Femur (tissue), 1 donor: ENCODE results near the gene FAM3A.
"Not testable (repeated sequence)": the region's sequence is repeated elsewhere in the genome, so short reads cannot be mapped to it uniquely, and the experiment has no call there.

Experiments
- DNase-seq: peaks from one replicate; pipeline ENCODE4 v3.0.0-alpha.2; 2017

The FAM3A gene, protein sequence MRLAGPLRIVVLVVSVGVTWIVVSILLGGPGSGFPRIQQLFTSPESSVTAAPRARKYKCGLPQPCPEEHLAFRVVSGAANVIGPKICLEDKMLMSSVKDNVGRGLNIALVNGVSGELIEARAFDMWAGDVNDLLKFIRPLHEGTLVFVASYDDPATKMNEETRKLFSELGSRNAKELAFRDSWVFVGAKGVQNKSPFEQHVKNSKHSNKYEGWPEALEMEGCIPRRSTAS

DNA sequence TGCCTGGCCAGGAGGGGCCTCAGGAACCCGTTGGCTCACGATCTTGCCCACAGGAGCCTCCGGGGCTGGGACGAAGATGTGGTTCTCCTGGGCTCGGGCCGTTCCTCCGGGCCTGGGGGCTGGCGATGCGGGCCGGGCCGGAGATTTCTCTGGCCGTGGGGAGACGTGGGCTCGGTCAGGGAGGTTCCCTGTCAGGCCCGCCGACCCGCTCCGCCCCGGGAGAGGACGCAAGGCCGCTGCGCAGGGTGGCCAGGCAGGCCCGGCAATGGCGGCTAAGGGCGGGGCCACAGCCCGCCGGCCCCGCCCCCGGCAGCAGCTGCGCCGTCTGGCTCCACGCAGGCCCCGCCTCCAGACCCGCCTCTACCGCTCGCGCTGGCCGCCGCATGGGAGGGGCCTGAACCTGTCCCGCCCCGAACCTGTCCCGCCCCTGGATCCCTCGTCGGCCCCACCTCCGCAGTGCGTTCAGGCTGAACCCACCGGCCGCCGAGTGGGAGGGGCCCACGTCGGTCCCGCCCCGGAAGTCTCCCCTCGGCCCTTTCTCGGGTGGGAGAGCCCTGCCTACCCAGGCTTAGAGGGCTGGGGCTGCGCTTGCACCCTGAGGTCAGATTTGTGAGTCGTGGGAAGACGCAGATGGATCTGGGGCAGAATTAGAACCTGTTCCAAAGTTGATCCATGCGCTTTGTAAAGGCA lies at the start of gene FAM3A:
Gene FAM3A (minus strand): TSS at position 267 of the 690 bp plus-strand sequence. CDS start 460 bp downstream, outside the sequence.
- peak; percentile 97 for DNase-seq

DNA sequence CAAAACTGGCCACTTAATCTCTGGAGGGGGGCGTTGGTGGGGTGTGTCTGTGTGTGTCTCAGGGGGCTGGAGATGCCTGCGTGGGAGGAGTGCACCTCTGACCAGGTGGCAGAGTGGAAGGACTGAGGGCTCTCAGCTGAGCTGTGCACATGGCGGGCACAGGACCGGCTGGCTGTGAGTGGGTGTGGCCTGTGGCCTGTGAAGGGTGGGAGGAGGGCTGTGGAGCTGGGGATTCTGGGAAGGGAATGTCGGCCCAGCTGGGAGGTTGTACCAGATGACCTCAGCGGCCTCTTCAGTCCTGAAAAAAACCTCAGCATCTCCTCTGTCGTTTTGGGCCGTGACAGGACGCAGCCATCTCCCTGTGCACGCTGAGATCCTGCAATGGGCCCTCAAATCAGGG lies 46.3 kb upstream of the FAM3A start:
- not testable (repeated sequence) for DNase-seq

DNA sequence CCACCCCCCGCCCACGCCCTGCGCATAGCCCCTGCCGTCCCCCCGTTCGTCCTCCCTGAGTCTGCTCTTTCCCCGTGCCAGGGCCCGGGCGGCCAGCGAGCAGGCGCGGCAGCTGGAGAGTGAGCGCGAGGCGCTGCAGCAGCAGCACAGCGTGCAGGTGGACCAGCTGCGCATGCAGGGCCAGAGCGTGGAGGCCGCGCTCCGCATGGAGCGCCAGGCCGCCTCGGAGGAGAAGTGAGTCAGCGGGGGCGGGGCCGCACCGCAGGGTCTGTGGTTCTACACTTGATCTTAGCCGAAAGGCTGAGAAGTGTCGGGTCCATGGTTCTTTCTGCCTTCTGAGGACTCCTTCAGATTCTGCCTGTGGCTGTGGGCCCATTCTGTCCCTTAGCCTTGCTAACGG lies 44.3 kb upstream of the FAM3A start:
- DNase-seq, result not testable (repeated sequence)

DNA sequence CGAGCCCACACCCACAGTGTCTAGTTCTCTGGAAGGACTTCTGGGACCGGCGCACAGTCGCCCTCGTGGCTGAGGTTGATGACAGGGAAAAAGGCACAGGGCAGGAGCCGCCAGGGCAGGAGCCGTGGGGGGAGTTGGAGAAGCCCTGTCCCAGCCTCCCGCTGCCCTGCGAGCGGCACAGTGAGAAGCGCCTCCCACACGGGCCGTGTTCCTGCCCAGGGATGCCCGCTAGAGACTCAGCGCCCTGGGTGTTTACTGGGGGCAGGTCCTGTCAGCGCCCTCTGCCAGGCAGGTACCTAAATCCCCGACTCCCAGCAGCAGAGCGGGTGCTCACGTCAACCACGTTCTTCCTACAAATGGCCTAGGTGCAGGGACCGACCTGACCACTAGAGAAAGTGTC lies 42.9 kb upstream of the FAM3A start:
- DNase-seq, result not testable (repeated sequence)

DNA sequence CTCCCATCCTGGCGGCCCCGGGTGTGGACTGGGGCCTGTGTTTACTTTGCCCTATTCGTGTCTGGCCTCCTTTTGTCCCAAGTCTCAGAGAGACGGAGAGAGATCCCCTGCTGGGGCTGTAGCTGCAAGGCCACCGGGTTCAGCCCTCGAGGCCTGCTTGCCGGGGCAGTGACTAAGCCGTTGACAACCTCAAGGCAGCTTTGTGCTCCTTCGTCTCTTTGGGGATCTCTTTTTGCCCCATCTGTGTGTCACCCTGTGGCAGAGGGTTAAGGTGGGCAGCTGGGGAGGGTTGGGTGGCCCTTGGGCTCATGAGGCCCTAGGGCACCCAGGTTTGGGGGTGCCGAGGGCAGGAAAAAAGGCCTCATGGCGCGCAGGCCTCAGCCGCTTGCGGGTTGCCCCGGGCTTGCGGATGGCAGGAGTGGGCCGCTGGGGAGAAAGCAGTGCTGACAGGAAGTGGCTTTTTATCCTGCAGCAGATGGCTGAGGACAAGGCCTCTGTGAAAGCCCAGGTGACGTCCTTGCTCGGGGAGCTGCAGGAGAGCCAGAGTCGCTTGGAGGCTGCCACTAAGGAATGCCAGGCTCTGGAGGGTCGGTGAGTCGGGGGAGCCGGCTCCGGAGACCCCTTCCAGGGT lies 42.1 kb upstream of the FAM3A start:
- DNase-seq, result not testable (repeated sequence)

DNA sequence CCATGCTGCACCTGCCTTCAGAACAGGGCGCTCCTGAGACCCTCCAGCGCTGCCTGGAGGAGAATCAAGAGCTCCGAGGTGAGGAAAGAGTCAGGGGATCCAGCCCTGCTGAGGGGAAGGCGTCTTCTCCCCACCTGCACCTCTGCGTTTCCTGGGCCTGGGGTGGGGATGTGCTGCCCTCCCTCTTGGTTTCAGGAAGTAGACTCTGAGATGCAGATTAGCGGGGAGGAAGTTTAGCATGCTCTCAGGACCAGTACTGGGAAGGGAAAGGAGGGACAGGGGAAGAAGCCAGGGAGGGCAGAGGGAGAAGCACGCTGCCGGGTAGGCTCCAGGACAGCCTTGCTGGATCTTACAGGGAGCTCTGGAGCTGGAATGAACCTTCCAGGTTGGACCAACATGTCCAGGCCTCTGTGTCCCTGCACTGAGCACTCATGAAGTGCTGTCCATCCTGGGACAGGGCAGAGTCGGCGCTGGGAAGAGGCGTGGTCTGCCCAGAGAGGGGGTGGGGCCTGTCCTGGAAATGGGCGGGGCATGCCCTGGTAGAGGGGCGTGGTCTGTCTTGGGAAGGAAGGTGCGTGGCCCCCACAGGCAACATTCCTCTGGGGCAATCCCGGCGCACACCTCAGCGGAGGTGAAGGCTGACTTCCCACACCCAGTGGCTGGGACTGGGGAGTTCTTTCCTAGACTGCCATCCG lies 36.2 kb upstream of the FAM3A start:
- not testable (repeated sequence) for DNase-seq

DNA sequence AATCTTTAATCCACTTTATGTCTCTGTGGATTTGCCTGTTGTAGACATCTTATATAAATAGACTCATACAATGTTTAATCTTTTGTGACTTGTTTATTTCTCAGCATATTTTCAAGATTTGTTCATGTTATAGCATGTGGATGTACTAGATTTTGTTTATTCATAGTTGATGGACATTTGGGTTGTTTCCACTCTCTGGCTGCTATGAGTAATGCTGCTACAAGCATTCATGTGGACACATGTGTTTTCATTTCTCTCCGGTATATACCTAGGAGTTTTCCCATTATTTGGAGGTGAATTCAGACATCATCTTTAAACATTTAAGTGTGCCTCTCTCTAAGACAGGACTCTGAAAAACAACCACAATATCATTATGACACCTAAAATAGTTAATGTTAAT lies 33.7 kb upstream of the FAM3A start:
- DNase-seq, result no peak

DNA sequence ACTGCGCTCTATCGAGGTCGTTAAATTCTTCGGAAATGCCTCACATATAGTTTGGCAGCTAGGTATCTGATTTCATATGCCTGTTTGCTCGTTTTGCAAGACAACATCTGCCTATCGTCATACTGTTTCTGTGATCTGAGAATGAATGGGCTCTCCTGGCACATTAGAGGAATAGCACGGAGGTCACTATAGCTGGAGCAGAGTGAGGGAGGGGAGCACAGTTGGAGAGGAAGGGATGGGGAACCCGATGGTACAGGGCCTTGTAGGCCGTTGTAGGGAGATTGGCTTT lies 31.9 kb upstream of the FAM3A start:
- DNase-seq, result no peak

DNA sequence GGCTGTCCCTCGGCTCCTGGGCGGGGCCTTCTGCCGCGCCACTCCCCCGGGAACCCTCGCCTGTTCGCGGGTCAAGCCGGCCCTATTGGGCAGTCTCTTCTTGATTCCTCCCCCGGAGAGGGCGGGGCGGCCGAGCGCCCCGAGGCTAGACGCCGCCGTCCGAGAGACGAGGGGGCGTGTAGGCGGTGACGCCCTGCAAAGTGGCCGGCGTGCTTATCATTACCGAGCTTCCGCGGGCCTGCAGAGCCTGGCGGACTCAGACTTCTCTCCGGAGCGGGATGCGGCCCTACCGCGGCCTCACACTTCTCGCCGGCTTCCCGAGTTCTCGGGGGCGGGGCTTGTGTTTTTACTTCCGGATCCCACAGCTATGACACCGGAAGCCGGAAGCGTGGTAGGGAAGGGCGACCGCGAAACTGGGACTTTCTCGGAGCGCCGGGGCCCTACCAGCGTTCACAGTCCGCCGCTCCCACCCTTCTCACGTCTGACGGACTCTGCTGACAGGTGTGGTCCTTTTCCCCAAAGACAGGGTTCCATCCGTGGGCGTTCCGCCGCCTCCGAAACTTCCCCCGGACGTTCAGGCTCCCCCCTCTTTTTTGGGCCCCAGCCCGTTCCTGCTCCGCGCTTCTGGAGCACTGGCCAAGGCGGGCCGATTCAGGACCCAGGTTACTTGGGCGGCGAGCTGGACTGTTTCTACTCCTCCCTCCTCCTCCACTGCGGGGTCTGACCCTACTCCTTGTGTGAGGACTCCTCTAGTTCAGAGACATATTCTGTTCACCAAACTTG lies 31.4 kb upstream of the FAM3A start, which contains the start of gene IKBKG:
Gene IKBKG (plus strand): TSS at position 376 of the 783 bp plus-strand sequence. CDS start 4,383 bp downstream, outside the sequence.
- peak; percentile 94 for DNase-seq

DNA sequence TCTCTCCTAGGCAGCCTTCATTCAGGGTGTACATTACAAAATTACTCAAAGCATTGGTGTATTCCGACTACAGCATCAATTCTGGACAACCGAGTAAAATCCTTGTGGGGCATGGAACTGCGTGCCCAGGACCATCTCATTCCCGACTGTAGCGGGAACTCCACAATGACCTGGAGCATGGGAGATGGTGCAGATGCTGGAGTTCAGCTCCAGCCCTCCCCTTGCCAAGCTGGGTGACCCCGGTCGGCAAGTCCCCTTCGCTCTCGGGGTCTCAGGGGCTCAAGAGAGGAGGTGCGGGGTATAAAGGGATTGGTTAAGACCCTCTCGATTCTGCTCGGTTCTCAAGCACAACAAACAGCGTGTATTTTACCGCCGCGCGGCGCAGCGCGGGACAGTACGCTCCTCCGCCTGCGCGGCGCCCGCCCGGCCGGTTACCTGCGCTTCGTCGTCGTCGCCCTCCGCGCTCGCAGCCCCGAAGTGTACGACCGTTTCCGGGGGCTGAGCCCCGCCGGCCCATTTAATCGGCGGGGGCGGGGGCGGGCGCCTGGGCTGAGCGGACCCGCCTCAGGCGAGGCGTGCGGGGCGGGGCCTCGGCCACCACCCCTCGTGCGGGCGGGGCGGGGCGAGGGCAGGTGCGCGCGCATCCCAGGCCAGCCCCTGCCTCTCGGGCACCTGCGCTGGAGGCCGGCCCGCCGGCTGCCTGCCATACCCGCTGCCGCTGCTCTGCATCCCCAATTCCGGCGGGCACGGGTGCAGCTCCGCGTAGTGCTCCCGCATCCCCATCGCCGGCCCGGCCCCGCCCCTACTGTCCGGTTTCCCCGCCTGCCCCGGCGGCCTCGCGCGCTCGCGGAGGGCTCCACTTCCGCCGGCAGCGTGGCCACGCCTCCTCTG lies 30.6 kb upstream of the FAM3A start, which contains the start of gene G6PD:
Gene G6PD (minus strand): TSS at position 493 of the 891 bp plus-strand sequence. CDS start 691 bp downstream, outside the sequence.
- DNase-seq, result no peak

DNA sequence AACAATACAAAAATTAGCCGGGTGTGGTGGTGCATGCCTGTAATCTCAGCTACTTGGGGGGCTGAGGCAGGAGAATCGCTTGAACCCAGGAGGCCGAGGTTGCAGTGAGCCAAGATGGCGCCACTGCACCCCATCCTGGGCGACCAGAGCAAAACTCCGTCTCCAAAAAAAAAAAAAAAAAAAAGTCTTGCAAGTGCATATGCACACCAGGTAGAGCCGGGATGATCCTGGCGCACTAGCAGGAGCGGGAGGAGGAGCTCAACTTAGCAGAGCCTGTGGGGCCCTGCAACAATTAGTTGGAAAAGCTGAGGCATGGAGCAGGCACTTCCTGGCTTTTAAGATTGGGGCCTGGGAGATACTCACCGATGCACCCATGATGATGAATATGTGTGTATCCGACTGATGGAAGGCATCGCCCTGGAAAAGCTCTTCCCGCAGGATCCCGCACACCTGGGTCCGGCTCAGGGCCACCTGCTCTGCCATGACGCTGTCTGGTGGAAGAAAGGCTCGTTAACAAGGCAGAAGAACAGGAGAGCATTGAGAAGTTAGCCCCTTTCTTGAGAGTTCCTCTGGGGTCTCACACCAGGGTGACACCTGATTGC lies 29.7 kb upstream of the FAM3A start:
- no peak for DNase-seq

DNA sequence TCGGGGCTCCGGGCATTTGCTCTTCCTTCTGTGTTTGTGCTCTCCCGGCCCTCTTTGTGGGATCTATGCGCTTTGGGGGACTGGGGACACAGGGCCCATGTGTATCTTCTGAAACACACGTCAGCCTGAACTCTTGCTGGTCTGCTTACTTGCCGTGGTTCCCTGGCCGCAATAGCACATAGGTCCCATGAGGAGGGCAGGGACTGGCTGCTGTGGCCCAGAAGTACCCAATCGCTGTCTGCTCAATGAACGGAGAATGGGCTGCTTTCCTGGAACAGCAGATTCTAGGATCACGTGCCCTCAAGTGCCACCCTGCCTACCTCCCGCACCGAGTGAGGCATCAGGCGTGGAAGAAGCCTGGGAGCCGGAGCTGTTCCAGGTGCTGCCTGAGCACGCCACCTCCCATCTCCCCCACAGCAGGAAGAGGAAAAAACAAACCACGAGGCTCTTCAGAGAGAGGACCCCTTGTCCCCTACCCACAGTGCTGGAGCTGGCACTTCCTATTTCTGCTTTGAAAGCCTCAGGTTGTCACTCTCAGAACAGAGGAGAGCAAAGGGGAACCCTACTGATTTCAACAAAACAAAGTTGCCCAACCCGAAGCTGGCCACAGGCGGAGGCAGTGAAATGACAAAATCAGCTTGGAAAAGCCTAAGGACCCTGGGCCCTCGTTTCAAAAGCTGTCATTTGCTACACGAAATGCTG lies 26.8 kb upstream of the FAM3A start:
- DNase-seq, result no peak

DNA sequence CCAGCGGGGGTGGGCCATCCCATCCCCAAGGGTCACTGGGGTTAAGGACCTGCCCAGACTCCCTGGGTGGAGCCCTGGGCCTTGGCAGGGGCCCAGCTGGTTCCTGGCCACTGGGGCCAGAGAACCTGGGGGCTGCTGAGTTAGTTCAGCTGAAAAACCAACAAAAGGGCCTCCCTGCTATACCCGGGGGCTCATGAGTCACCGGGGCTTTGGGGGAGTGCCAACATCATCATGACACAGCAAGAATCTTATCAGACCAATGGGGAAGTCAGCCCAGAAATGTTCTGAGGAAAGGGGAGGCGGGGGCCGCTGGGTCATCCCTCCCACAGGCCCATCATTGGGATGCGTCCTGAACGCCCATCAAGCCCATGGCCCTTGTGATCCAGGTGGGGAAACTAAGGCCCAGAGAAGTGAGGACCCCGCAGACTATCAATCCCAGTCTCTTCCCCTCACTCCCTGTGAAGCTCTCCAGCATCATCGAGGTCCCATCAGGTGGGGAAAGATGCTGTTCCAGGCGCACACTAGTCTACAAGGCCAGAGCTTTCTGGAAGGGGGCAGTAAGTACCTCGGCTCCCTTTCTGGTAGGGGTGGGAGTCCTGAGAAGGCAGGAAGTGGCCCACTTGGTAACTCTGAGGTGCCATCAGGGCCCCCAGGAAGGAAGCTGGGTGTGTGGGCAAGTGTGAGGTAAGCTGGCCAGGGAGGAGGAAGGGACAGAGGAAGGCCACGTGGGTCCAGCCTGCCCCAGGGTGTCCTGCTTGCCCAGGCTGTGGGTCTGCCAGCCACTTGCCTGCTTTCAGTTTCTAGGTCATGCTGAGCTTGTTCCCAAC lies 26.1 kb upstream of the FAM3A start:
- DNase-seq, result peak; percentile 65

DNA sequence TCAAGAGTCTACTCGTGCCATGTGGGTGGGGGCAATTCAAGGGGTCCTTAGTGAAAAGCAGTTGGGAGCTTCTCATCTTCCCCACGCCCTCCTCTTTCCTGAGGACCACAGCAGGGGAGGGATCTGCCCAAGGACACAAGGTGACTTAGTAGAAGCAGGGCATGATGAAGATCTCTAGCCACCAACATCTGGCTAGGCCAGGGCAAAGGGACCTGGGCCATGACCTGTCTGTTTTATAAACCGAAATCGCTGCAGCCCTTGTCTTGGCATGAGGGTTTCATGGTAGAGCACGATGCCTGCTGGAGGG lies 25.5 kb upstream of the FAM3A start:
- DNase-seq, result no peak

DNA sequence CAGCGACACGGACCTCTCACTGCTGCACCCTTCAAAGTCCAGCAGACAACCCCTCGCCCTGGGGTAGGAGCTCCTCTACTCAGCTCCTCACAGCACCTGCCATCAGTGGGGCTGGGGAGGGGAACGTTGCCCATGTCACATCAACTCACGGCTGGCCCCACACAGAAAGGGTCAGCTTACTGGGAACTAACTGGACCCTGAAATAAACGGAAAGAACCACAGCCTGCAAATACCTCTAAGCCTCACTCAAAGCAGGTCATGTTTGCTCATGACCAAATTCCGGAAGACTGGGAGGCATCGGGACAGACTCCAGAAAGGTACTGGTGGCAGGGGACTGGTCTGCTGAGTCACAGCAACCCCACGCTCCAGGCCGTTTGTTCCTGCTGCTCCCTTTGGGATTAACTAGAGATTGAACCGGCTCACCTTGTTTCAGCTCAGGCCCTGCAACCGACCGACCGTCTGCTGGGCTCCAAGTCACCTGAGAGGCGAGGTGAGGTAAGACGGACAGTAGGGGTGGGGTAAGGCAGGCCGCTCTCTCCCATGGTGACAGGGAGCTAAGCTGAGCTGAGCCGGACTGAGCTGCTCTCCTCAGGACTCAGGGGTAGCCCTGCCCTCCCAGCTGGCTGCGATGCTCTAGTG lies 25.0 kb upstream of the FAM3A start:
- no peak for DNase-seq

DNA sequence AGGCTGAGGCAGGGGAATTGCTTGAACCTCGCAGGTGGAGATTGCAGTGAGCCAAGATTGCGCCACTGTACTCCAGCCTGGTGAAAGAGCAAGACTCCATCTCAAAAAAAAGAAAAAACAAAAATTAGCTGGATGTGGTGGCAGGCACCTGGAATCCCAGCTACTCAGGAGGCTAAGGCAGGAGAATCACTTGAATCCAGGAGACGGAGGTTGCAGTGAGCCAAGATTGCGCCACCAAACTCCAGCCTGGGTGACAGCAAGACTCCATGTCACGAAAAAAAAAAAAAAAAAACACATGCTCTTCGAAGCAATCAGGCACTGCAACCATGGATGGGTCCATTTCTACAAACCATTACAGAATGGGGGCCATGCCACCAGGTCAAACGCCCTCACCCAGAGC lies 24.3 kb upstream of the FAM3A start:
- DNase-seq, result not testable (repeated sequence)

DNA sequence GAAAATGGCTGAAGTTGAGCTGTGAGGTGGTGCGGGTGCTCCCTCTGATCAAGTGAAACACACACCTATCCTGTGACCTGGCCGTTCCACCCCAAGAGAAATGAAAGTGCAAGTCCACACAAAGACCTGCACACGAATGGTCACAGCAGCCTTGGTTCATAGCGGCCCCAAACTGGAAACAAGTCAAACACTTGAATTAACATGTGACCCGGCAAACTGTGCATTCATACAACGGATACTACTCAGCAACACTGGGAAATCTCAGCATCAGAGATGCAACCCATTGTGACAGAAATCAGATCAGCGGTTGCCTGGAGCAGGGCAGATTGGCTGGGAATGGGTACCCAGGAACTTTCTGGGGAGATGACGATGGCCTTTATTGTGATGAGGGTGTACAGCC lies 23.0 kb upstream of the FAM3A start:
- no peak for DNase-seq

DNA sequence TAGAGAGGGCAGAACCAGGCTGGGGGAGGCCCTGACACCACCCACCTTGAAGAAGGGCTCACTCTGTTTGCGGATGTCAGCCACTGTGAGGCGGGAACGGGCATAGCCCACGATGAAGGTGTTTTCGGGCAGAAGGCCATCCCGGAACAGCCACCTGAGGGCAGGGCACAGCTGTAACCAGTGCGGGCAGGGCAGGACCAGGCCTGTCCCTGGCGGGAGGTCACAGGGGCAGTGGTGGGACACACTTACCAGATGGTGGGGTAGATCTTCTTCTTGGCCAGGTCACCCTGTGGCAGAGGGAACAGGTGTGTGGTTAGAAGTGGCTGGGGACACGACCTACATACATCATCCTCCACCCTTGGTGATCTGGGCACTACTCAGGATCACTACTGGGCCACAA lies 19.9 kb upstream of the FAM3A start:
- DNase-seq, result no peak
